Measurements from ENCODE around the gene NOTCH4.
A peak's percentile ranks its signal among the peaks of the same experiment; 100 is the strongest.

- no peak for TF ChIP-seq CTCF (IDR thresholded peaks at IDR 0.05; ENCODE audit: extremely low read depth in 1 of 2, insufficient read depth in 1 of 2, low read depth in 1 of 2, low read length in 2 of 2)
- peak; percentile 21 for TF ChIP-seq EZH2 (IDR thresholded peaks at IDR 0.05; ENCODE audit: borderline replicate concordance, low read depth, low read length, severe bottlenecking)
- TF ChIP-seq POLR2A (IDR thresholded peaks at IDR 0.05; ENCODE audit: low read depth, low read length) = no peak
- TF ChIP-seq JUN (IDR thresholded peaks at IDR 0.05; ENCODE audit: borderline replicate concordance, insufficient read depth, insufficient read length, low read depth) = no peak
- TF ChIP-seq POLR2AphosphoS5 (IDR thresholded peaks at IDR 0.05; ENCODE audit: insufficient read depth, low read depth, low read length) = no peak
- no peak for TF ChIP-seq MAX (IDR thresholded peaks at IDR 0.05; ENCODE audit: insufficient read depth, insufficient read length)
Observed at GRCh38 chr6:32149092-32149755, 74.6 kb downstream of the NOTCH4 start.

All from endothelial cell of umbilical vein (primary cell).